NAMALWA (cell line): ENCODE measurements around the gene ARHGEF40.

Experiments used
- DNase-seq: peaks from one replicate; pipeline ENCODE4 v3.0.0-alpha.2; 2015; ENCODE audit warnings: low spot score

Gene ARHGEF40

GRCh38 chr14:21098076-21098891 lies 28.2 kb downstream of the ARHGEF40 start, which contains the start of gene ZNF219:
ZNF219 (minus strand) TSS chr14:21098655; CDS start chr14:21093591, 5,064 bp downstream.
- no peak for DNase-seq

DNA sequence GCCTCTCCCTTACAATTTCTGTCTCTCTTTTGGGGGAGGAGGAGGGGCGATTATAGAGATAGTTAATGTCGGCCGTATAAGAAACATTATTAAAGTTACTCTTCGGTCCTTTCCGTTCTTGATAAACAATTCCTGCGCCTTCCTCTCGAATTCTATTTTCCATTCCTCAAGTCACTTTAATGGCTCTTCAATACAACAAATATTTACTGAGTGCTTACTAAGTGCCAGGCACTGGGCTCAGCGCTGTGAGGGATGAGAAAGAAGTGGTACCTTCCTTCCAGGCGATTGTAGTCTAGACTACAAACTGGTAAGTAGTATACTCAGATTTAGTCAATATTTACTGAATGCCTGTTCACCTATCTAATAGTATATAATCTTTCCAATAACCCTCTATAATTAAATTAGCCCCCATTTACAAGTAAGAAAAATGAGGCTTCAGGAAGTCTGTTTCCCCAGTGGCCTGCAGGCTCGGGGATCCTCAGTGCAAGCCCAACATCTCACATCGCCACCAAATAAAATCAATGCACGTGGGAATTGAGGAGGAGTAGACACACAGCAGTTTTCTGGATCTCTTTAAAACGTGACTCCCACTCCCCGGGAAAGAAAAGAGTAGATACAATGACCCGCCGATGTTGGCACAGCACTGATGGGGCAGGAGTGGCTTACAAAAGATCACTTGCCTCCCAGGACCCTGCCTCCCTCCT lies 28.9 kb downstream of the ARHGEF40 start:
- DNase-seq = no peak

- DNase-seq = no peak
These were observed 29.5 kb downstream of the ARHGEF40 start for GRCh38 chr14:21099596-21099985.

DNA sequence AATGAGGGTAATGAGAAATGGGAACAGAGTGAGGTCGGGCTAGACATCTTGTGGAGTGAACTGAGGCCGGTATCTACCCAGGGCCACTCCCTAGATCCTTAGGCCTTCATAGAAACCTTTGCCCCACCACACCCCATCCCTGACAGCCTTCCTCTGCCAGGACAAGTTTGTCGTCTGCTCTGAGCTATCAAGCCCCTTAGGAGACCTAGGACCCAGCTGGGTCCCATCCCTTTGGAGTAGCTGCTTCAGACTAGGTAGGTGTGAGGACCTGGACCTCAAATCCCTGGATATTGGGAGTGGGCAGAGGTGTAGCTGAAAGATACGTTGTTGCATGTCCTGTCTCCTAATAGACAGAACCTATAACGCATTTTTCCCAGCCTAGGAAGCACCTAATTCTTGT lies 30.8 kb downstream of the ARHGEF40 start, which contains the start of gene TMEM253:
Gene TMEM253, plus strand, starts transcription at position 136 of the 400 bp plus-strand sequence. CDS start 278 bp downstream, outside the sequence.
- DNase-seq = no peak

DNA sequence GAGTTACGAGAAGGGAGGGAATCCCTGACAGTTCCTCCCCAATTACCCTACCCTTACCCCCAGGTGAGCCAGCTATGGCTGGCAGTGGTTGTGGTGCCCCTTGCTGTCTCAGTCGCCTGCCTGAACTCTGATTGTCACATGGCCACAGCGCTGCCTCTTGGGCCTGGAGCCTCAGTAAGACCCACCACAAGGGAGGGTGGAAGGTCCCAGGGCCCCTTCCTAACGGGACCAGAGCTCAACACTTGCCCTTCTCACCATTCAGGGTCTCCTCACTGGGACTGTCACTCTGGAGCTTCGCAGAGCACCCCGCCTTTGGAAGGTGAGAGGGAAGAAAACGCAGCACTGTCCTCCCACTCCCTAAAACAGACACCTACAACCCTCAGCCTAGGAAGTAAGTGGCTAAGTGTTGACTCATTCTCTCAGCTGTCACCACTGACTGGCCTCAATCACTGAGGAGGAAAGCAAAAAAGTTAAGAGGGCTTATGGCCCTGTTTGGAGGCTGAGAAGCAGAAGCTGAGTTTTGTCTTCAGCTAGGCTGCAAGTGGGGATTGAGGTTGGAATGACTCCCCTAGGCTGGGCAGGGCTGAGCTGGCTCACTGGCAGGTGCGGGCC lies 31.8 kb downstream of the ARHGEF40 start:
- DNase-seq = no peak

- no peak for DNase-seq
These were observed 32.7 kb downstream of the ARHGEF40 start for GRCh38 chr14:21102521-21103410.

DNA sequence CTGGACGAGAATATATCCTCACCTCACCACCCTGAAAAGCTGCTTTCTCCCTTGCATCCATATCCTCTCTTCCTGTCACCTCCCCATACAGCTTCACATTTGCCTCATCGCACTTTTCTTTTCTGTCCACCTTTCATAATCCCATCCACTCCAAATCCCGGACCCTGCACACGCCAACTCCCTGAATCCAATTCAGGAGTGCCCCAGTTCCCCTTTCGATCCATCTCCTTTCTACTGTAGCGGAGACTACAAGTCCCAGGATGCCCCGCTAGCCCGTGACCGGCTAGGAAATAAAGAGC lies 33.3 kb downstream of the ARHGEF40 start:
- DNase-seq = no peak

DNA sequence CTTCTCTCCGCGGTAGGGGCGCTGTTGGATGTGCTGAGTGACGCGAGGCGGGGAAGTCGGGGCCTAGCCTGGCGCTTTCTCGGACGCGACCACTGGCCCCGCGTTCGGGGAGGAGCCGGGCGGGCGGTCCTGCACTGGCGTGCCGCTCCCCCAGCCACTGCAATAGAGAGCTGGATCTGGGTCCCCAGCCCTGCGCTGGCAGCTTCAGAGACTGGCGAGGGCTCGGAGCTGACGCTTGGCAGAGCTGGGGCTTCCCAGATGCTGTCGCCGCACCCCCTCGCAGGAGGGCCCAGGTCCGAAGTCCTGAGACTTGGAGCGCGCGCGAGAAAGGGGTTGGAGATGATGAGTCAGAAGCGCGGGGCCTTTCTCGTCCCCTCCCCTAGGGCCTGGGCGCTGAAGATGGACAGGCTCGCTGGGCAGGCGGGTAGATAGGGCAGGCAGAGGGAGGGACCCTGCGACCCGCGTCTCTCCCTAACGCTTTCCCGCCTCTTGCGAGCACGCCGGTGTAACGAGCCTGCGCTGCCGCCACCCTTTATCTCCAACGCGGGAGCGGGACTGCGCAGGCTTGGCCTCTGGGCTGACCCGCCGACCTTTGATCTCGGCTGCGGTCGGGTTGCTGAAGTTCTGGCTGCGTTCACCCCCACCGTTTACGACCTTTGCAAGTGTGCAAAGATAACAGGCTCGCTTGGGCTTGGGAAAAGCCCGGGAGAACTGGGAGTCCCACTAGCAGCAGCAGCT lies 33.8 kb downstream of the ARHGEF40 start:
- DNase-seq = peak; percentile 97

- DNase-seq = peak; percentile 79
These were observed 34.5 kb downstream of the ARHGEF40 start for GRCh38 chr14:21104448-21105060.

- DNase-seq = no peak
These were observed 35.0 kb downstream of the ARHGEF40 start for GRCh38 chr14:21105095-21105494.

DNA sequence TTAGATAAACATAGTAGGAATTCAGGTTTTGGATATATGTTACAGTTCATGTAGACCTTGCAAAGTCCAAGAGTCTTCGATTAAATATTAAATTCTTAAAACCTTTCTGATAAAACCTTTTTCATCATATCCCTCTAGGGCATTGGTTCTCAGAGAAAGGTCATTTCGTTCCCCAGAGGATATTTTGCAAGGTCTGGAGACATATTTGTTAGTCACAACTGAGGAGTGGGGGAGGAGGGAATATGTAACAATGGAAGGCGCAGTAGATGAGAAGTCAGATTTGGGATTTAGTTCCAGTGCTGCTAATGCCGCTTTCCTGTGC lies 36.0 kb downstream of the ARHGEF40 start:
- no peak for DNase-seq

GRCh38 chr14:21106498-21107282 lies 36.6 kb downstream of the ARHGEF40 start:
- DNase-seq = peak; percentile 85

- no peak for DNase-seq
These were observed 37.2 kb downstream of the ARHGEF40 start for GRCh38 chr14:21107283-21107800.

- DNase-seq = no peak
These were observed 38.7 kb downstream of the ARHGEF40 start for GRCh38 chr14:21108791-21109190.

DNA sequence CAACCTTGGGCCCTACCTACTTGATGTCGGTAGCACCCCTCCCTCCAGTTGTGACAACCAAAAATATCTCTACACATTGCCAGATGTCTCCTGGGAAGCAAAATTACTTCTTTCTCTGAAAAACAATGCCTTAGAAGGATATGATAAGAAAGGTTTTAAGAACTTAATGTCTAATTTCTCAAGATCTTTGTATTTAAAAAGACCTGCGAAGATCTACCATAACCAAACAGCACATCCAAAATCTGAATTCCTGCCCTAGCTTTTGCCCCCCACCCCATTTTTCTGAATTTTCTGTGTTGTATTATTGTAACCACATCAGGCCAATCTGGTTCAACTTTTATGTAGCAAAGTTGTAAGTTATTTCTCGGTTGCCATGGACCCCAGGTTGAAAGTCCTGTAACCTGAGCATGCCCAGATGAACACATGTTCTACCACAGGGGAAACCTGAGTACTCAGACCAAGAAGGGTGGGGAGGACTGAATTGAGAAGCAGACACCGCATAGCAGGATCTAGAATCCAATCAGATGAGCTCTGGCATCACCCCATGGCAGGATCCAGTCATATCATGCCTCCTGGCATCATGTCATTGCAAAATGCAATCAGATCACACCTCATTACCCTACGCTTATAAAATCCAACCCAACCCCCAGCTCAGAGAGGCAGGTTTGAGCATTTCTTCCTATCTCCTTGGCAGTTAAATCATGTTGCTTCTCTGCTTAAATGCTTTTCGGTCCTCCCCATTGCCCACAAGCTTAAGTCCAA lies 39.5 kb downstream of the ARHGEF40 start:
- DNase-seq = no peak

GRCh38 chr14:21112255-21112654 lies 42.2 kb downstream of the ARHGEF40 start:
- DNase-seq = no peak

DNA sequence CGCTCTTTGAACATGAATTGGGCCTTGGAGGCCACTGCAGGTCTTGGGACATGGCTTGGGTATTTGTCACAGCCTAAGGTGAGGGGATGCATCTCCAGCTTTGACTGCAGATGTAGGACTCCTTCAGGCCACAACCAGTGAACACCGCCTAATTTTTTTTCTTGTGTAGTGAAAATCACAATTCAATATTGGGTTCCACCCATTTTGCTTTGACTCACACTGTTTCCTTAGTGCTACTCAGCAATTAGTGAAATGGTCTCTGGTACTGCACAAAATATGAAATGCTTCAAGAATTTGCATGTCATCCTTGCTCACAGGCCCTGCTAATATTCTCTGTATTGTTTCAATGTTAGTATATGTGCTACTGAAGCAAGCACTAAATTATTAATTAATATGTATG lies 43.3 kb downstream of the ARHGEF40 start:
- no peak for DNase-seq

- no peak for DNase-seq
These were observed 48.8 kb downstream of the ARHGEF40 start for GRCh38 chr14:21118933-21119332.

GRCh38 chr14:21120686-21121085 lies 50.6 kb downstream of the ARHGEF40 start:
- no peak for DNase-seq
